ENCODE measurements around the gene TMEM115.
A peak's percentile ranks its signal among the peaks of the same experiment; 100 is the strongest.

The TMEM115 gene

DNA sequence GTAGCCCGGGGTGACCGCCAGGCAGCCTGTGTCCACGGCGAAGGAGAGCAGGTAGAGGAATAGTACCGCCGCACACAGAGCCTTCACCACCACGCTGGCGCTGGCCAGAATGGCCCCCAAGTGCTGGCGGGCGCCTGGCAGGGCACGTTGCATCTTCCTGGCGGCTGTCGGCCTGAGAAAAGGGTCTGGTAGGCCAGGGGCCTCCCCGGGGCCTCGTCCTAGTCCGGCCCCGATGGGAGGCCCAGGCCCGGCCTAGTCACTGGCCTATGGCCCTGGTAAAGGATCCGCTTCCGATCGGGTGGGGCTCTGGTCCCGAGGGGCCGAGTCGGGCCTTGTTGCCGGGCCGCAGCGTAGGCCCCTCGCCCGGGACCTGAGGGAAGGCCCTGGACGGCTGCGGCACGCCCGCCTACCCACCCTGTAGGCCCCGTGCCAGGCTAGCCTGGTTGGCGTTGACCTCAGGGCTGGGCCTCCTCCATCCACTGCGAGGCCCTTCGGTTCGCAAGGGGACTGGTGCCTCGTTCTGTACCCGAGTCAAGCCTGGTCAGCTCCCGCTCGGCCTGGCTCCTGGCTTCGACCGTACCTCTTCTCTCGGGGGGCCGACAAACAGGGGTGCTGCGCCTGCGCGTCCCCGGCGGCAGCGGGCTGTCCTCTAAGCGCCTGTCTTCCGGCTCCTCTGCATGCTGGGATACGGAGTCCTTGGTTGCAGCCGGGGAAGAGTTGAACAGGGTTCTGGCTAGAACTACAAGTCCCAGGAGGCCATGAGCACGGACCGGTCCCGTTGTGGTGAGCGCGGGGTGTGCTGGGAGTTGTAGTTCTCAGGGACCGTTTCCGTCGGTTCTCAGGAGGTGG is at the start of gene TMEM115 (continued):
- TF ChIP-seq, protein P1, sequence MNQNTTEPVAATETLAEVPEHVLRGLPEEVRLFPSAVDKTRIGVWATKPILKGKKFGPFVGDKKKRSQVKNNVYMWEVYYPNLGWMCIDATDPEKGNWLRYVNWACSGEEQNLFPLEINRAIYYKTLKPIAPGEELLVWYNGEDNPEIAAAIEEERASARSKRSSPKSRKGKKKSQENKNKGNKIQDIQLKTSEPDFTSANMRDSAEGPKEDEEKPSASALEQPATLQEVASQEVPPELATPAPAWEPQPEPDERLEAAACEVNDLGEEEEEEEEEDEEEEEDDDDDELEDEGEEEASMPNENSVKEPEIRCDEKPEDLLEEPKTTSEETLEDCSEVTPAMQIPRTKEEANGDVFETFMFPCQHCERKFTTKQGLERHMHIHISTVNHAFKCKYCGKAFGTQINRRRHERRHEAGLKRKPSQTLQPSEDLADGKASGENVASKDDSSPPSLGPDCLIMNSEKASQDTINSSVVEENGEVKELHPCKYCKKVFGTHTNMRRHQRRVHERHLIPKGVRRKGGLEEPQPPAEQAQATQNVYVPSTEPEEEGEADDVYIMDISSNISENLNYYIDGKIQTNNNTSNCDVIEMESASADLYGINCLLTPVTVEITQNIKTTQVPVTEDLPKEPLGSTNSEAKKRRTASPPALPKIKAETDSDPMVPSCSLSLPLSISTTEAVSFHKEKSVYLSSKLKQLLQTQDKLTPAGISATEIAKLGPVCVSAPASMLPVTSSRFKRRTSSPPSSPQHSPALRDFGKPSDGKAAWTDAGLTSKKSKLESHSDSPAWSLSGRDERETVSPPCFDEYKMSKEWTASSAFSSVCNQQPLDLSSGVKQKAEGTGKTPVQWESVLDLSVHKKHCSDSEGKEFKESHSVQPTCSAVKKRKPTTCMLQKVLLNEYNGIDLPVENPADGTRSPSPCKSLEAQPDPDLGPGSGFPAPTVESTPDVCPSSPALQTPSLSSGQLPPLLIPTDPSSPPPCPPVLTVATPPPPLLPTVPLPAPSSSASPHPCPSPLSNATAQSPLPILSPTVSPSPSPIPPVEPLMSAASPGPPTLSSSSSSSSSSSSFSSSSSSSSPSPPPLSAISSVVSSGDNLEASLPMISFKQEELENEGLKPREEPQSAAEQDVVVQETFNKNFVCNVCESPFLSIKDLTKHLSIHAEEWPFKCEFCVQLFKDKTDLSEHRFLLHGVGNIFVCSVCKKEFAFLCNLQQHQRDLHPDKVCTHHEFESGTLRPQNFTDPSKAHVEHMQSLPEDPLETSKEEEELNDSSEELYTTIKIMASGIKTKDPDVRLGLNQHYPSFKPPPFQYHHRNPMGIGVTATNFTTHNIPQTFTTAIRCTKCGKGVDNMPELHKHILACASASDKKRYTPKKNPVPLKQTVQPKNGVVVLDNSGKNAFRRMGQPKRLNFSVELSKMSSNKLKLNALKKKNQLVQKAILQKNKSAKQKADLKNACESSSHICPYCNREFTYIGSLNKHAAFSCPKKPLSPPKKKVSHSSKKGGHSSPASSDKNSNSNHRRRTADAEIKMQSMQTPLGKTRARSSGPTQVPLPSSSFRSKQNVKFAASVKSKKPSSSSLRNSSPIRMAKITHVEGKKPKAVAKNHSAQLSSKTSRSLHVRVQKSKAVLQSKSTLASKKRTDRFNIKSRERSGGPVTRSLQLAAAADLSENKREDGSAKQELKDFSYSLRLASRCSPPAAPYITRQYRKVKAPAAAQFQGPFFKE (tag by site-specific recombination; IDR thresholded peaks at IDR 0.05; ENCODE audit: borderline replicate concordance), result 0 out of 2 replicates have a peak, but pooled peaks have one; percentile 33
- TF ChIP-seq, protein P2, sequence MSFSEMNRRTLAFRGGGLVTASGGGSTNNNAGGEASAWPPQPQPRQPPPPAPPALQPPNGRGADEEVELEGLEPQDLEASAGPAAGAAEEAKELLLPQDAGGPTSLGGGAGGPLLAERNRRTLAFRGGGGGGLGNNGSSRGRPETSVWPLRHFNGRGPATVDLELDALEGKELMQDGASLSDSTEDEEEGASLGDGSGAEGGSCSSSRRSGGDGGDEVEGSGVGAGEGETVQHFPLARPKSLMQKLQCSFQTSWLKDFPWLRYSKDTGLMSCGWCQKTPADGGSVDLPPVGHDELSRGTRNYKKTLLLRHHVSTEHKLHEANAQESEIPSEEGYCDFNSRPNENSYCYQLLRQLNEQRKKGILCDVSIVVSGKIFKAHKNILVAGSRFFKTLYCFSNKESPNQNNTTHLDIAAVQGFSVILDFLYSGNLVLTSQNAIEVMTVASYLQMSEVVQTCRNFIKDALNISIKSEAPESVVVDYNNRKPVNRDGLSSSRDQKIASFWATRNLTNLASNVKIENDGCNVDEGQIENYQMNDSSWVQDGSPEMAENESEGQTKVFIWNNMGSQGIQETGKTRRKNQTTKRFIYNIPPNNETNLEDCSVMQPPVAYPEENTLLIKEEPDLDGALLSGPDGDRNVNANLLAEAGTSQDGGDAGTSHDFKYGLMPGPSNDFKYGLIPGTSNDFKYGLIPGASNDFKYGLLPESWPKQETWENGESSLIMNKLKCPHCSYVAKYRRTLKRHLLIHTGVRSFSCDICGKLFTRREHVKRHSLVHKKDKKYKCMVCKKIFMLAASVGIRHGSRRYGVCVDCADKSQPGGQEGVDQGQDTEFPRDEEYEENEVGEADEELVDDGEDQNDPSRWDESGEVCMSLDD (tag by site-specific recombination; IDR thresholded peaks at IDR 0.05), result peak; percentile 96
- TF ChIP-seq HOXC10 (CRISPR knock-in tag; IDR thresholded peaks at IDR 0.05), result no peak
- no peak for TF ChIP-seq ZNF19 (tag by site-specific recombination; IDR thresholded peaks at IDR 0.05; ENCODE audit: low read depth)
- no peak for TF ChIP-seq ZNF132 (tag by site-specific recombination; IDR thresholded peaks at IDR 0.05; ENCODE audit: borderline replicate concordance)
- TF ChIP-seq ZNF658 (tag by site-specific recombination; IDR thresholded peaks at IDR 0.05), result no peak
- 0 out of 2 replicates have a peak, but pooled peaks have one; percentile 14 for TF ChIP-seq ZNF394 (tag by site-specific recombination; IDR thresholded peaks at IDR 0.05; ENCODE audit: borderline replicate concordance)
- 0 out of 2 replicates have a peak, but pooled peaks have one; percentile 20 for TF ChIP-seq ZNF785 (tag by site-specific recombination; IDR thresholded peaks at IDR 0.05)
- peak; percentile 44; the same call in 1 of the 2 replicates for TF ChIP-seq YY2 (tag by site-specific recombination; IDR thresholded peaks at IDR 0.05)
- TF ChIP-seq ZBTB8A (tag by site-specific recombination; IDR thresholded peaks at IDR 0.05), result peak; percentile 21; the same call in 1 of the 2 replicates
- no peak for TF ChIP-seq ZNF623 (tag by site-specific recombination; IDR thresholded peaks at IDR 0.05)
- no peak; the same call in 1 of the 2 replicates for TF ChIP-seq GLIS2 (tag by site-specific recombination; IDR thresholded peaks at IDR 0.05)
- no peak for TF ChIP-seq ZNF404 (tag by site-specific recombination; IDR thresholded peaks at IDR 0.05)
- TF ChIP-seq, protein P3, sequence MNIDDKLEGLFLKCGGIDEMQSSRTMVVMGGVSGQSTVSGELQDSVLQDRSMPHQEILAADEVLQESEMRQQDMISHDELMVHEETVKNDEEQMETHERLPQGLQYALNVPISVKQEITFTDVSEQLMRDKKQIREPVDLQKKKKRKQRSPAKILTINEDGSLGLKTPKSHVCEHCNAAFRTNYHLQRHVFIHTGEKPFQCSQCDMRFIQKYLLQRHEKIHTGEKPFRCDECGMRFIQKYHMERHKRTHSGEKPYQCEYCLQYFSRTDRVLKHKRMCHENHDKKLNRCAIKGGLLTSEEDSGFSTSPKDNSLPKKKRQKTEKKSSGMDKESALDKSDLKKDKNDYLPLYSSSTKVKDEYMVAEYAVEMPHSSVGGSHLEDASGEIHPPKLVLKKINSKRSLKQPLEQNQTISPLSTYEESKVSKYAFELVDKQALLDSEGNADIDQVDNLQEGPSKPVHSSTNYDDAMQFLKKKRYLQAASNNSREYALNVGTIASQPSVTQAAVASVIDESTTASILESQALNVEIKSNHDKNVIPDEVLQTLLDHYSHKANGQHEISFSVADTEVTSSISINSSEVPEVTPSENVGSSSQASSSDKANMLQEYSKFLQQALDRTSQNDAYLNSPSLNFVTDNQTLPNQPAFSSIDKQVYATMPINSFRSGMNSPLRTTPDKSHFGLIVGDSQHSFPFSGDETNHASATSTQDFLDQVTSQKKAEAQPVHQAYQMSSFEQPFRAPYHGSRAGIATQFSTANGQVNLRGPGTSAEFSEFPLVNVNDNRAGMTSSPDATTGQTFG (tag by site-specific recombination; IDR thresholded peaks at IDR 0.05; ENCODE audit: borderline replicate concordance), result no peak
- TF ChIP-seq ZBTB1 (tag by site-specific recombination; IDR thresholded peaks at IDR 0.05), result no peak
- no peak for TF ChIP-seq TCF7L2 (IDR thresholded peaks at IDR 0.05; ENCODE audit: borderline replicate concordance, low read depth, low read length)
- TF ChIP-seq, protein P4, sequence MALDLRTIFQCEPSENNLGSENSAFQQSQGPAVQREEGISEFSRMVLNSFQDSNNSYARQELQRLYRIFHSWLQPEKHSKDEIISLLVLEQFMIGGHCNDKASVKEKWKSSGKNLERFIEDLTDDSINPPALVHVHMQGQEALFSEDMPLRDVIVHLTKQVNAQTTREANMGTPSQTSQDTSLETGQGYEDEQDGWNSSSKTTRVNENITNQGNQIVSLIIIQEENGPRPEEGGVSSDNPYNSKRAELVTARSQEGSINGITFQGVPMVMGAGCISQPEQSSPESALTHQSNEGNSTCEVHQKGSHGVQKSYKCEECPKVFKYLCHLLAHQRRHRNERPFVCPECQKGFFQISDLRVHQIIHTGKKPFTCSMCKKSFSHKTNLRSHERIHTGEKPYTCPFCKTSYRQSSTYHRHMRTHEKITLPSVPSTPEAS (tag by site-specific recombination; IDR thresholded peaks at IDR 0.05), result 0 out of 2 replicates have a peak, but pooled peaks have one; percentile 13
- TF ChIP-seq ZNF354C (tag by site-specific recombination; IDR thresholded peaks at IDR 0.05; ENCODE audit: borderline replicate concordance, low read depth), result no peak
- TF ChIP-seq, protein P5, sequence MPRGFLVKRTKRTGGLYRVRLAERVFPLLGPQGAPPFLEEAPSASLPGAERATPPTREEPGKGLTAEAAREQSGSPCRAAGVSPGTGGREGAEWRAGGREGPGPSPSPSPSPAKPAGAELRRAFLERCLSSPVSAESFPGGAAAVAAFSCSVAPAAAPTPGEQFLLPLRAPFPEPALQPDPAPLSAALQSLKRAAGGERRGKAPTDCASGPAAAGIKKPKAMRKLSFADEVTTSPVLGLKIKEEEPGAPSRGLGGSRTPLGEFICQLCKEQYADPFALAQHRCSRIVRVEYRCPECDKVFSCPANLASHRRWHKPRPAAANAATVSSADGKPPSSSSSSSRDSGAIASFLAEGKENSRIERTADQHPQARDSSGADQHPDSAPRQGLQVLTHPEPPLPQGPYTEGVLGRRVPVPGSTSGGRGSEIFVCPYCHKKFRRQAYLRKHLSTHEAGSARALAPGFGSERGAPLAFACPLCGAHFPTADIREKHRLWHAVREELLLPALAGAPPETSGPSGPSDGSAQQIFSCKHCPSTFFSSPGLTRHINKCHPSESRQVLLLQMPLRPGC (tag by site-specific recombination; IDR thresholded peaks at IDR 0.05), result no peak
- 0 out of 2 replicates have a peak, but pooled peaks have one; percentile 25 for TF ChIP-seq OVOL3 (tag by site-specific recombination; IDR thresholded peaks at IDR 0.05)
- TF ChIP-seq ZNF302 (tag by site-specific recombination; IDR thresholded peaks at IDR 0.05; ENCODE audit: low read depth), result no peak
- no peak for TF ChIP-seq ZNF707 (tag by site-specific recombination; IDR thresholded peaks at IDR 0.05)
- no peak for TF ChIP-seq ZNF571 (tag by site-specific recombination; IDR thresholded peaks at IDR 0.05)
- TF ChIP-seq ZNF341 (tag by site-specific recombination; IDR thresholded peaks at IDR 0.05; ENCODE audit: low read depth), result no peak
- TF ChIP-seq ZNF48 (tag by site-specific recombination; IDR thresholded peaks at IDR 0.05), result no peak

Measured in HEK293 (cell line).